AG09309 (cell line): ENCODE measurements around the gene PCNX1.

Experiments used
- DNase-seq: peaks from one replicate; pipeline ENCODE4 v3.0.0-alpha.2; 2010; ENCODE audit warnings: low read depth
- H3K4me3 ChIP-seq: 2 replicates; pipeline ENCODE4 v1.5.1; 2011; ENCODE audit warnings: mild to moderate bottlenecking, low read depth, low read length, moderate library complexity; ENCODE audit not compliant: control insufficient read depth
- CTCF ChIP-seq: IDR thresholded peaks from 2 replicates; pipeline ENCODE4 v1.5.1; 2011; ENCODE audit warnings: mild to moderate bottlenecking, low read depth, low read length, inconsistent platforms; ENCODE audit not compliant: insufficient read depth, control insufficient read depth; ENCODE audit errors: missing control alignments

The PCNX1 gene

DNA sequence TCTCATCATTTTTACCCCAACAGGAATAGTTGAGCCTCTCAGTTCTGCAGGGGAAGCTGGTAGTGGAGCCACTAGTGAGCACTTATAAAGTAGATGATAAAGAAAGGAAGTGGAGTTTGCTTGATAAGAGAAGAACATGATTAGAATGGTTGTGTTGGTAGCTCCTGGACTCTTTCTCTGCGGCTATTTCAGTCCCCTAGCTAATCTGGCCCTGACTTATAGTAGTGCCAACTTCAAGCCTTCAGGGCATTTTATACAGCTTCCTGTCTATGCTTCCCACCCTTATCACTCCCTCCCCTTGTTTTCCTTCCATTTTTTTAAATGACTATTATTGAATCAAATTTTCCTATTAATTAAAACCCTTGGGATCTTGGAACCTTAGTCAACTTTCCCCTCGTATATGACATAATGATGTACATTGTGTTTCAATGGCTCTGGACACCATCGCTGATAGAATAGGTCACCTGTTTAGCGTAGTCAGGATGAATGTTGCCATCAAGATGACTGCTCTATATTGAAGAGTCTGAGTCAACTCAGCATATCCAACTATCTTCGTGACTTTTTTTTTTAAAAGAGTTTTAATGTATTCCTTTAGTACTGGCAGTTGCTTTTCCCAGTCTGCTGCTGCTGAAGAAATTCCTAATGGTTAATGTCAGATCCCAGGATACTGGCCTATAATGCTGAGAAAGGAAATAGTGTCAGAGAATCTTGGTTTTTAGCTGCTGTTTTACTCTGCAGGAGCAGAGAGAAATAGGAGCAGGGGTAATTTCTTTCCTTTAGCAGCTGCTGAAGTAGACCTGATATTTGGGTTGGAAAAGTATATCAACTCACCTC is 16.2 kb upstream of the PCNX1 start:
- TF ChIP-seq CTCF: no peak
- no peak for DNase-seq
- H3K4me3 ChIP-seq: no peak overlapping the region

- TF ChIP-seq CTCF: no peak
- no peak overlapping the region for H3K4me3 ChIP-seq
Observed at GRCh38 chr14:70891737-70892136, 15.5 kb upstream of the PCNX1 start.

GRCh38 chr14:70893062-70893845 is 14.0 kb upstream of the PCNX1 start:
- DNase-seq: no peak
- H3K4me3 ChIP-seq: no peak overlapping the region
- TF ChIP-seq CTCF: no peak

More at GRCh38 chr14:70891737-70892136, 15.5 kb upstream of the PCNX1 start:
- DNase-seq: no peak

DNA sequence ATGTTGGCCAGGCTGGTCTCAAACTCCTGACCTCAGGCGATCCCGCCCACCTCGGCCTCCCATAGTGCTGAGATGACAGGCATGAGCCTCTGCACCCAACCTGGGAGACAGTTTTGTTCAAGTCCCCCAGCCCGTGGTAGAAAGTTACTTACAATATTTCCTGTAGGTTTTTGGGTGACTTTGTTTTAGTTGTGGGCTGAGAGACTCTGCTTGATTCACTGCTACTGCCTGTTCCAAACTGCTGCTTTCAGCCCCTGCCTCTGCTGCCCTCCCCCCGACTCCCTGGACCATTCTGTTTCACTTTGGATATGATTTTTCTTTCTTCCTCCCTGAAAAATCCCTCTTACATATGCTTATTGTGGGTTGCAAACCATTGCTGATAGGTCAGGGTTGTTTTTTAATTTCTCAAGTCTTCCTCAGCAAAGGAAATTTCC is 13.4 kb upstream of the PCNX1 start:
- DNase-seq: no peak
- TF ChIP-seq CTCF: no peak
- no peak overlapping the region for H3K4me3 ChIP-seq

DNA sequence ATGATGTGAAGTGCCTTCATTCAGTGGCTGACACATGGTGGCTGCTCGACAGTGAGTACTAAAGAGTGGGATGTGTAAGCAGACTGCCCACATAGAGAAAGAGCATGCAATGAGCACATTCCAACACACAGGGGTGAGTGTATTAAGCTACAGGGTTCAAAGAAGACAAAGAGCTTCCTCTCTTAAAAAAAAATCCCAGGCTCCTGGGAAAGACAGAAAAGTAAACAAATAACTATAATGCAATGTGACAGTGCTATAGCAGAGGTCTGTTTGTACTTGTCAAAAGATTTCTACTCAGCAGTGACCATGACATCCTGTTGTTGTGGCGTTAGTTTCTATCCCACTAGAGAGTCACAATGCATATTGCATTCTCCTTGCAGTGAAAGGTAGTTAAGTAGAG is 12.4 kb upstream of the PCNX1 start:
- H3K4me3 ChIP-seq: no peak overlapping the region
- TF ChIP-seq CTCF: no peak
- no peak for DNase-seq

GRCh38 chr14:70896317-70896716 is 10.9 kb upstream of the PCNX1 start:
- H3K4me3 ChIP-seq: no peak overlapping the region
- TF ChIP-seq CTCF: no peak
- no peak for DNase-seq
